ENCODE measurements around the gene NFYA.

NFYA gene

GRCh38 chr6:41132254-41132653 is 59.5 kb downstream of the NFYA start:
- H3K4me3 ChIP-seq (ENCODE audit: low read depth, low read length), result no peak overlapping the region
- DNase-seq (ENCODE audit: low read depth), result no peak
- no peak for TF ChIP-seq CTCF (IDR thresholded peaks at IDR 0.05; ENCODE audit: insufficient read depth, low read depth, low read length, missing control alignments)

GRCh38 chr6:41135062-41135832 is 62.5 kb downstream of the NFYA start:
- no peak for TF ChIP-seq CTCF (IDR thresholded peaks at IDR 0.05; ENCODE audit: insufficient read depth, low read depth, low read length, missing control alignments)
- no peak overlapping the region for H3K4me3 ChIP-seq (ENCODE audit: low read depth, low read length)
- no peak for DNase-seq (ENCODE audit: low read depth)

- no peak for DNase-seq (ENCODE audit: low read depth)
- no peak for TF ChIP-seq CTCF (IDR thresholded peaks at IDR 0.05; ENCODE audit: insufficient read depth, low read depth, low read length, missing control alignments)
- H3K4me3 ChIP-seq (ENCODE audit: low read depth, low read length), result no peak overlapping the region
Observed at GRCh38 chr6:41136911-41137310, 64.1 kb downstream of the NFYA start.

GRCh38 chr6:41147917-41148316 is 75.1 kb downstream of the NFYA start:
- no peak for DNase-seq (ENCODE audit: low read depth)
- TF ChIP-seq CTCF (IDR thresholded peaks at IDR 0.05; ENCODE audit: insufficient read depth, low read depth, low read length, missing control alignments), result no peak
- no peak overlapping the region for H3K4me3 ChIP-seq (ENCODE audit: low read depth, low read length)

Measured in GM12865 (cell line).